Neural cell (in vitro differentiated cells): ENCODE measurements around the gene FYN. TPM values are rescaled to one million over a fixed set of nuclear protein-coding genes. Genes with fewer than 3 reads are reported as not detected.

Experiments
- H2AFZ ChIP-seq: fragments of 200-600, 300-800 bp; sonication (generic), shearing (Covaris generic); 2 replicates; pipeline ENCODE4 v1.6.0; 2014; ENCODE audit warnings: low read depth, mild to moderate bottlenecking, antibody characterized with exemption, low read length, moderate library complexity
- H3F3A ChIP-seq: fragments of 200-600 bp; shearing (Covaris generic); 2 replicates; pipeline ENCODE4 v1.6.1; 2016; ENCODE audit warnings: mild to moderate bottlenecking, moderate library complexity, mixed read lengths, antibody characterized with exemption, low read length; ENCODE audit not compliant: insufficient read depth, poor library complexity, severe bottlenecking
- H3K27ac ChIP-seq: fragments of 200-600, 300-800 bp; sonication (generic), shearing (Covaris generic); 2 replicates; pipeline ENCODE4 v1.5.1; 2014; ENCODE audit warnings: mild to moderate bottlenecking, low read length, moderate library complexity
- H3K27me3 ChIP-seq: fragments of 300-800, 200-600 bp; sonication (generic), shearing (Covaris generic); 2 replicates; pipeline ENCODE4 v1.6.0; 2014; ENCODE audit warnings: mild to moderate bottlenecking, low read depth, low read length, moderate library complexity; ENCODE audit not compliant: insufficient read depth
- H3K36me3 ChIP-seq: fragments of 300-800, 200-600 bp; sonication (generic), shearing (Covaris generic); 2 replicates; pipeline ENCODE4 v1.5.1; 2014; ENCODE audit warnings: mild to moderate bottlenecking, antibody characterized with exemption, low read length, moderate library complexity; ENCODE audit not compliant: insufficient read depth
- H3K4me2 ChIP-seq: fragments of 300-800, 200-600 bp; sonication (generic), shearing (Covaris generic); 2 replicates; pipeline ENCODE4 v1.6.0; 2014; ENCODE audit warnings: mild to moderate bottlenecking, low read length
- H3K4me3 ChIP-seq: fragments of 300-800, 200-600 bp; sonication (generic), shearing (Covaris generic); 2 replicates; pipeline ENCODE4 v1.5.1; 2014; ENCODE audit warnings: mild to moderate bottlenecking, low read length, moderate library complexity
- H3K79me2 ChIP-seq: fragments of 200-600 bp; shearing (Covaris generic); replicated peaks from 2 replicates; pipeline ENCODE4 v1.6.0; 2014; ENCODE audit warnings: mild to moderate bottlenecking, low read length, moderate library complexity; ENCODE audit not compliant: insufficient read depth
- H3K9ac ChIP-seq: fragments of 300-800, 200-600 bp; sonication (generic), shearing (Covaris generic); 2 replicates; pipeline ENCODE4 v1.6.1; 2016; ENCODE audit warnings: mild to moderate bottlenecking, low read length, mixed read lengths
- H3K9me2 ChIP-seq: fragments of 200-600 bp; shearing (Covaris generic); 2 replicates; pipeline ENCODE4 v1.6.1; 2016; ENCODE audit warnings: mild to moderate bottlenecking, low read length, mixed read lengths; ENCODE audit not compliant: insufficient read depth
- H3K9me3 ChIP-seq: fragments of 200-600, 300-800 bp; sonication (generic), shearing (Covaris generic); 2 replicates; pipeline ENCODE4 v1.6.1; 2016; ENCODE audit warnings: mild to moderate bottlenecking, mixed run types, low read length, moderate library complexity, mixed read lengths
- H4K20me1 ChIP-seq: fragments of 200-600 bp; shearing (Covaris generic); 2 replicates; pipeline ENCODE4 v1.6.1; 2016; ENCODE audit warnings: mild to moderate bottlenecking, mixed run types; ENCODE audit not compliant: insufficient read depth
- EP300 ChIP-seq: fragments of 450-650 bp; conservative IDR thresholded peaks from 2 replicates; pipeline ENCODE4 v1.6.1; 2014; ENCODE audit warnings: antibody characterized with exemption, mild to moderate bottlenecking, moderate library complexity; ENCODE audit not compliant: poor library complexity, severe bottlenecking
- EZH2 ChIP-seq: fragments of 200-600, 300-800 bp; shearing (Covaris generic), sonication (generic); IDR thresholded peaks from 2 replicates; pipeline ENCODE4 v1.6.1; 2014; ENCODE audit warnings: antibody characterized with exemption, low read length, borderline replicate concordance, mild to moderate bottlenecking; ENCODE audit not compliant: insufficient read depth, poor library complexity, severe bottlenecking
- MXI1 ChIP-seq: fragments of 450-650 bp; conservative IDR thresholded peaks from 2 replicates; pipeline ENCODE4 v1.6.1; 2014; ENCODE audit warnings: antibody characterized with exemption, mild to moderate bottlenecking; ENCODE audit not compliant: poor library complexity, severe bottlenecking
- POLR2AphosphoS5 ChIP-seq: IDR thresholded peaks from 2 replicates; pipeline ENCODE4 v1.6.1; 2012
- RAD21 ChIP-seq: fragments of 450-650 bp; conservative IDR thresholded peaks from 2 replicates; pipeline ENCODE4 v1.6.1; 2014; ENCODE audit warnings: antibody characterized with exemption, mild to moderate bottlenecking, moderate library complexity
- SMC3 ChIP-seq: fragments of 450-650 bp; conservative IDR thresholded peaks from 2 replicates; pipeline ENCODE4 v1.6.1; 2014; ENCODE audit warnings: antibody characterized with exemption, mild to moderate bottlenecking, moderate library complexity; ENCODE audit not compliant: poor library complexity
- TAF1 ChIP-seq: IDR thresholded peaks from 2 replicates; pipeline ENCODE4 v1.6.1; 2012; ENCODE audit warnings: low read depth
- polyA plus RNA-seq: library from polyadenylated mRNA; depleted of rRNA; stranded (reverse); fragments of >200 nt; gene quantifications from 2 replicates; pipeline ENCODE4 v1.2.3, GENCODE V29; 2014
- TF ChIP-seq, protein P1 (sequence below): fragments of 450-650 bp; IDR thresholded peaks from 2 replicates; pipeline ENCODE4 v1.5.1; 2014; ENCODE audit warnings: antibody characterized with exemption, mild to moderate bottlenecking, moderate library complexity; ENCODE audit not compliant: poor library complexity, severe bottlenecking
- TF ChIP-seq, protein P2 (sequence below): IDR thresholded peaks from 2 replicates; pipeline ENCODE4 v1.6.1; 2012; ENCODE audit warnings: borderline replicate concordance

FYN gene
- polyA plus RNA-seq, 1 donor from 2014 or later, result 277 TPM

DNA sequence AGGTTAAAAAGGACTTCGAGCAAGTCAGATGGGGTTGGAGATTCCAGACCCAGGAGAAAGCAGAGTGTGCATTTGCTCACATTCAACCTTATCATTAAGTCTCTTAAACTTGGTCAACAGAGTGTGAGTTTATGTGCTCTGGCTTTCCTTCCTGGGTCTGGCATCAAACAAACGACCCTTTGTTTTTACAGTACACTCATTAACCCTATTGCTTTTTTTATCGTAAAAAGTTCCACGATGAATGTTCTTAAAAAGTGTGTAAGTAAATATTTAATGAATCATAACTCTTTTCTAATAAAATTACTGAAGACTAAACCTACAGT lies 2.5 kb downstream of the FYN start:
- H3K9me2 ChIP-seq, result no peaks in the 10 kb centered on the region
- TF ChIP-seq EP300, result no peak
- TF ChIP-seq SMC3, result no peak
- TF ChIP-seq POLR2AphosphoS5, result no peak
- TF ChIP-seq TAF1, result no peak
- TF ChIP-seq EZH2, result no peak
- no peaks in the 10 kb centered on the region for H3K9me3 ChIP-seq
- no peaks in the 10 kb centered on the region for H3K27me3 ChIP-seq
- H4K20me1 ChIP-seq, result peaks cover 9% of the 10 kb centered on the region
- peaks cover 63% of the 10 kb centered on the region for H3K79me2 ChIP-seq
- peak overlapping the region; percentile 97 for H3K9ac ChIP-seq
- H3K4me3 ChIP-seq, result peak overlapping the region; percentile 85
- H2AFZ ChIP-seq, result no peak overlapping the region
- peaks cover 6% of the 10 kb centered on the region for H3F3A ChIP-seq
- H3K27ac ChIP-seq, result peak overlapping the region; percentile 97
- H3K4me2 ChIP-seq, result peak overlapping the region; percentile 87
- H3K36me3 ChIP-seq, result no peaks in the 10 kb centered on the region

- H3K79me2 ChIP-seq, result peaks cover 68% of the 10 kb centered on the region
- H3K4me2 ChIP-seq, result peak overlapping the region; percentile 87
- no peak overlapping the region for H3K27ac ChIP-seq
- peaks cover 9% of the 10 kb centered on the region for H4K20me1 ChIP-seq
- peak overlapping the region; percentile 85 for H3K4me3 ChIP-seq
- no peaks in the 10 kb centered on the region for H3K9me2 ChIP-seq
- H3K27me3 ChIP-seq, result no peaks in the 10 kb centered on the region
- H3K9me3 ChIP-seq, result no peaks in the 10 kb centered on the region
- no peak overlapping the region for H3K9ac ChIP-seq
- H3F3A ChIP-seq, result peaks cover 6% of the 10 kb centered on the region
- no peak overlapping the region for H2AFZ ChIP-seq
- TF ChIP-seq EP300, result no peak
- no peak for TF ChIP-seq EZH2
- TF ChIP-seq, protein P1, sequence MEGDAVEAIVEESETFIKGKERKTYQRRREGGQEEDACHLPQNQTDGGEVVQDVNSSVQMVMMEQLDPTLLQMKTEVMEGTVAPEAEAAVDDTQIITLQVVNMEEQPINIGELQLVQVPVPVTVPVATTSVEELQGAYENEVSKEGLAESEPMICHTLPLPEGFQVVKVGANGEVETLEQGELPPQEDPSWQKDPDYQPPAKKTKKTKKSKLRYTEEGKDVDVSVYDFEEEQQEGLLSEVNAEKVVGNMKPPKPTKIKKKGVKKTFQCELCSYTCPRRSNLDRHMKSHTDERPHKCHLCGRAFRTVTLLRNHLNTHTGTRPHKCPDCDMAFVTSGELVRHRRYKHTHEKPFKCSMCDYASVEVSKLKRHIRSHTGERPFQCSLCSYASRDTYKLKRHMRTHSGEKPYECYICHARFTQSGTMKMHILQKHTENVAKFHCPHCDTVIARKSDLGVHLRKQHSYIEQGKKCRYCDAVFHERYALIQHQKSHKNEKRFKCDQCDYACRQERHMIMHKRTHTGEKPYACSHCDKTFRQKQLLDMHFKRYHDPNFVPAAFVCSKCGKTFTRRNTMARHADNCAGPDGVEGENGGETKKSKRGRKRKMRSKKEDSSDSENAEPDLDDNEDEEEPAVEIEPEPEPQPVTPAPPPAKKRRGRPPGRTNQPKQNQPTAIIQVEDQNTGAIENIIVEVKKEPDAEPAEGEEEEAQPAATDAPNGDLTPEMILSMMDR, result no peak
- no peak for TF ChIP-seq SMC3
- no peak for TF ChIP-seq POLR2AphosphoS5
- no peak for TF ChIP-seq MXI1
- TF ChIP-seq RAD21, result no peak
- no peak for TF ChIP-seq TAF1
- TF ChIP-seq, protein P2, sequence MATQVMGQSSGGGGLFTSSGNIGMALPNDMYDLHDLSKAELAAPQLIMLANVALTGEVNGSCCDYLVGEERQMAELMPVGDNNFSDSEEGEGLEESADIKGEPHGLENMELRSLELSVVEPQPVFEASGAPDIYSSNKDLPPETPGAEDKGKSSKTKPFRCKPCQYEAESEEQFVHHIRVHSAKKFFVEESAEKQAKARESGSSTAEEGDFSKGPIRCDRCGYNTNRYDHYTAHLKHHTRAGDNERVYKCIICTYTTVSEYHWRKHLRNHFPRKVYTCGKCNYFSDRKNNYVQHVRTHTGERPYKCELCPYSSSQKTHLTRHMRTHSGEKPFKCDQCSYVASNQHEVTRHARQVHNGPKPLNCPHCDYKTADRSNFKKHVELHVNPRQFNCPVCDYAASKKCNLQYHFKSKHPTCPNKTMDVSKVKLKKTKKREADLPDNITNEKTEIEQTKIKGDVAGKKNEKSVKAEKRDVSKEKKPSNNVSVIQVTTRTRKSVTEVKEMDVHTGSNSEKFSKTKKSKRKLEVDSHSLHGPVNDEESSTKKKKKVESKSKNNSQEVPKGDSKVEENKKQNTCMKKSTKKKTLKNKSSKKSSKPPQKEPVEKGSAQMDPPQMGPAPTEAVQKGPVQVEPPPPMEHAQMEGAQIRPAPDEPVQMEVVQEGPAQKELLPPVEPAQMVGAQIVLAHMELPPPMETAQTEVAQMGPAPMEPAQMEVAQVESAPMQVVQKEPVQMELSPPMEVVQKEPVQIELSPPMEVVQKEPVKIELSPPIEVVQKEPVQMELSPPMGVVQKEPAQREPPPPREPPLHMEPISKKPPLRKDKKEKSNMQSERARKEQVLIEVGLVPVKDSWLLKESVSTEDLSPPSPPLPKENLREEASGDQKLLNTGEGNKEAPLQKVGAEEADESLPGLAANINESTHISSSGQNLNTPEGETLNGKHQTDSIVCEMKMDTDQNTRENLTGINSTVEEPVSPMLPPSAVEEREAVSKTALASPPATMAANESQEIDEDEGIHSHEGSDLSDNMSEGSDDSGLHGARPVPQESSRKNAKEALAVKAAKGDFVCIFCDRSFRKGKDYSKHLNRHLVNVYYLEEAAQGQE, result no peak
- H3K36me3 ChIP-seq, result no peaks in the 10 kb centered on the region
Observed at GRCh38 chr6:111870051-111870741, 3.1 kb downstream of the FYN start.
